ENCODE measurements around the gene UBTF.
A peak's percentile ranks its signal among the peaks of the same experiment; 100 is the strongest.

Gene UBTF

GRCh38 chr17:44211281-44212265 lies 7.9 kb downstream of the UBTF start:
- TF ChIP-seq TAF1 (IDR thresholded peaks at IDR 0.05; ENCODE audit: borderline replicate concordance, low read depth, low read length), result no peak
- peak; percentile 52; the same call in 1 of the 2 replicates for TF ChIP-seq POLR2AphosphoS5 (IDR thresholded peaks at IDR 0.05; ENCODE audit: low read depth, low read length)
- 0 out of 2 replicates have a peak, but pooled peaks have one; percentile 4 for TF ChIP-seq POLR2A (IDR thresholded peaks at IDR 0.05; ENCODE audit: low read depth, low read length)
- DNase-seq (ENCODE audit: insufficient read length) (no peak), FAIRE-seq (no peak)

- DNase-seq (ENCODE audit: insufficient read length) (peak; percentile 99), FAIRE-seq (peak; percentile 97)
- no peak for TF ChIP-seq TAF1 (IDR thresholded peaks at IDR 0.05; ENCODE audit: borderline replicate concordance, low read depth, low read length)
- peak; percentile 61 for TF ChIP-seq POLR2A (IDR thresholded peaks at IDR 0.05; ENCODE audit: low read depth, low read length)
- TF ChIP-seq POLR2AphosphoS5 (IDR thresholded peaks at IDR 0.05; ENCODE audit: low read depth, low read length), result peak; percentile 79; the same call in 1 of the 2 replicates
Observed at GRCh38 chr17:44210342-44211192, 8.9 kb downstream of the UBTF start.

DNA sequence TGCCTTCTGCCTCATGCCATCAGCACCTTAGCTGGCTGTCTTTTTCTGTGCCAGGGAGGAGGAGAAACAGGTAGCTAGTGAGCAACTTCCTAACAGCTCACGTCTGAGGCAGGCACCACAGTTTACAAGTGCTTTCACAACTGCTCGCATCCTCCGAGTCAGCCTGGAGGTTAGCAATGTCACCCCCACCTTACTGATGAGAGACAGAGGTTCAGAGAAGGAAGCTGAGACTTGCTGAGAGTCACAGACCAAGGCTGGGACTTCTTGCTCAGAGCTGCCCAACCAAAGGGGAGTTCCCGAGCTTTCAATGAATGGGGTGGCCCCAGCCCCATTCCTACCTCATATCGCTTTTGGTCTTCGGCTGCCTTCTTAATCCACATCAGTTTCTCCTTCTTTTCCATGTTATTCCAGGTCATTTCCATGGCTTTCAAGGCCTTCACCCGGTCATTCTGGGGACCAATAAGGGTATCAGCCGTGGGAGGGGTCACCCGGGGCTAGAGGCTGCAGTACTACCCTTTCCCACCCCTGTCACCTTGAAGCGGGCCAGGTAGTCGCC lies 9.6 kb downstream of the UBTF start:
- FAIRE-seq (no peak), DNase-seq (ENCODE audit: insufficient read length) (no peak)

DNA sequence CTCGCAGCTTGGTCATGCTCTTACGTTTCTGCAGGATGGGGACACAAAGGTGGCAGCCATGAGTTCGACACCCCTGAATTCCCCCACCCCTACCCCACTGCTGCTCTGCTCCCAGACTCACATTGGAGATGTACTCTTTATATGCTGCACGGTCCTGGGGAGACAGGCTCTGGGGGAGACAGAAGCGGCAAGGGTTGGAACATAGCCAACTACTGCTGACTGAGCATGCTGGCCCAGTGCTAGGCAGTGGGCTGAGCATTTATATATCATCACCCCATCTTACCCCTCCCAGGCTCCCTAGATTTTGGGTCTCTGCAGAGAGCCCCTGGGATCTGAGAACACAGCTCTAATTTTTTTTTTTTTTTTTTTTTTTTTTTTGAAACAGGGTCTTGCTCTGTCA lies 11.7 kb downstream of the UBTF start:
- TF ChIP-seq TAF1 (IDR thresholded peaks at IDR 0.05; ENCODE audit: borderline replicate concordance, low read depth, low read length) (no peak), POLR2AphosphoS5 (IDR thresholded peaks at IDR 0.05; ENCODE audit: low read depth, low read length) (no peak), POLR2A (IDR thresholded peaks at IDR 0.05; ENCODE audit: low read depth, low read length) (no peak)
- no peak for FAIRE-seq
- no peak for DNase-seq (ENCODE audit: insufficient read length)

More for the DNA sequence above, 9.6 kb downstream of the UBTF start:
- TF ChIP-seq POLR2A (IDR thresholded peaks at IDR 0.05; ENCODE audit: low read depth, low read length) (no peak), POLR2AphosphoS5 (IDR thresholded peaks at IDR 0.05; ENCODE audit: low read depth, low read length) (no peak; the same call in 1 of the 2 replicates), TAF1 (IDR thresholded peaks at IDR 0.05; ENCODE audit: borderline replicate concordance, low read depth, low read length) (no peak)

- DNase-seq (ENCODE audit: insufficient read length) (no peak), FAIRE-seq (no peak)
- peak; percentile 10; the same call in 1 of the 2 replicates for TF ChIP-seq POLR2AphosphoS5 (IDR thresholded peaks at IDR 0.05; ENCODE audit: low read depth, low read length)
- TF ChIP-seq TAF1 (IDR thresholded peaks at IDR 0.05; ENCODE audit: borderline replicate concordance, low read depth, low read length), result no peak
Observed at GRCh38 chr17:44207319-44207718, 12.2 kb downstream of the UBTF start.

DNA sequence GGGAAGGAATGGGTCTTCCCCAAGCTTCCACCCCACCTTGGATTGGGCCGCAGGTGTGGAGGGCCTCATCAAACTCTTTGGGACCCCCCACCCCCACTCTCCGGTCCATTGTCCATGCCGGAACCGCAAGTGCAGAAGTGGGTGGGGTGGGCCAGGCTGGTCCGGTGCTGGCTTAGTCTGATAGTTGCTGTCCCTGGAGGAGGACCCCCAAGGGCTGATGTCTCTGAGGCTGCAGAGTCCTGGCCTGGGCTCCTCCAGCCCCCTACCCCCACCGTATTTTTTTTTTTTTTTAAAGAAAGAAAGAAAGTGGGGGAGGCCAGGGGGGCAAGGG lies 12.7 kb downstream of the UBTF start:
- FAIRE-seq (no peak), DNase-seq (ENCODE audit: insufficient read length) (no peak)
- TF ChIP-seq TAF1 (IDR thresholded peaks at IDR 0.05; ENCODE audit: borderline replicate concordance, low read depth, low read length), result no peak
- TF ChIP-seq POLR2AphosphoS5 (IDR thresholded peaks at IDR 0.05; ENCODE audit: low read depth, low read length), result no peak
- no peak for TF ChIP-seq POLR2A (IDR thresholded peaks at IDR 0.05; ENCODE audit: low read depth, low read length)

GRCh38 chr17:44205962-44206824 lies 13.3 kb downstream of the UBTF start:
- DNase-seq (ENCODE audit: insufficient read length) (no peak), FAIRE-seq (no peak)
- TF ChIP-seq TAF1 (IDR thresholded peaks at IDR 0.05; ENCODE audit: borderline replicate concordance, low read depth, low read length) (no peak), POLR2A (IDR thresholded peaks at IDR 0.05; ENCODE audit: low read depth, low read length) (peak; percentile 40; the same call in 1 of the 2 replicates)

- no peak for FAIRE-seq
- no peak for DNase-seq (ENCODE audit: insufficient read length)
- TF ChIP-seq TAF1 (IDR thresholded peaks at IDR 0.05; ENCODE audit: borderline replicate concordance, low read depth, low read length), result no peak
- 0 out of 2 replicates have a peak, but pooled peaks have one; percentile 11 for TF ChIP-seq POLR2AphosphoS5 (IDR thresholded peaks at IDR 0.05; ENCODE audit: low read depth, low read length)
- TF ChIP-seq POLR2A (IDR thresholded peaks at IDR 0.05; ENCODE audit: low read depth, low read length), result 0 out of 2 replicates have a peak, but pooled peaks have one; percentile 21
Observed at GRCh38 chr17:44204441-44204882, 15.0 kb downstream of the UBTF start.

DNA sequence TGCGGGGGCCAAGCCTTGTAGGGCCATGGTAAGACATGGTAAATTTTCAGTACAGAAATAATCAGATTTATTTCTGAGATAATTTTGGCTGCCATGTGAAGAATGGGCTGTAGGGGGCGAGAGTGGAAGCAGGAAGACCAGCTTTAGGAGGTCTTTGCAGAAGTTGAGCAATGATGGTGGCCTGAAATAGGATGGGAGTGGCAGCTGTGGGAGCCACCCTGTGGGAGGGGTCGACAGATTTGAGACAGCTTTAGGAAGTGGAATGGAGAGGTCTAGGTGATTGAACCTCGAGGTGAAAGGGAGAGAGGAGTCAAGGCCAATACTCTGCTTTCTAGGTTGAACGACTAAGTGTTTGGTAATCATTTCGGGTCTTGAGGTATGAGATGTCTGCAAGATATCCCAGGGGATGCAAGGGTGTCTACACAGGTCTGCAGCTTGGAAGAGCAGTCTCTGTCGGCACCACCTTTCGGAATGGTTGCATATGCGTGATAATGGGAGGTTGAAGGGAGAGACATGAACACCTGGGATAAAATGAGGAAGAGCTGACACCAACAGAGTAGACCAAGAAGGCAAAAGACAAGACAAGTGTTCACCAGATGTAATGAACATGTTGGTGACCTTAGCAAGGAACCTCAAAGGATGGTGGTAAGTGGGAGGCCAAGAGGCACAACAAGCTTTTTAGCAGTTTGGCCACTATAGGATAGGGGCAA lies 15.6 kb downstream of the UBTF start:
- DNase-seq (ENCODE audit: insufficient read length) (peak; percentile 55), FAIRE-seq (peak; percentile 93)
- TF ChIP-seq TAF1 (IDR thresholded peaks at IDR 0.05; ENCODE audit: borderline replicate concordance, low read depth, low read length), result no peak
- peak; percentile 19; the same call in 1 of the 2 replicates for TF ChIP-seq POLR2AphosphoS5 (IDR thresholded peaks at IDR 0.05; ENCODE audit: low read depth, low read length)

DNA sequence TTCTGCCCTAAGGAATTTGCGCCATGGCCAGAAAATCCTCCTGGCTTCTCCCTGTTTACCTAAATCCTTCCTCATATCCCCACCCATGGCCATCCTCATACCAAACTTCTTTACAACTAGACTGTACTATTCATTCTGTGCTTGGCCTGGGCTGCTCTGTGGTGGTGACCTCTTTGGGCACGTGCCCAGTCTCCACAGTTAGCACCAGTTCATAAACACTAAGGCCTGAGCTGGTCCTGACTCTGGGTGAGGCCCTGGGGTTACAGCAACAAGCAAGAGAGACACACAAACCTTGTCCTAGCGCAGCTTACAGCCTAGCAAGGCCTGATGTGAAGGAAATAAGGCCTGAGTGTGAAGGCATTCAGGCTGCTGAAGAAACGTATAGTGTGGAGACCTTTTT lies 16.7 kb downstream of the UBTF start:
- no peak for TF ChIP-seq POLR2AphosphoS5 (IDR thresholded peaks at IDR 0.05; ENCODE audit: low read depth, low read length)
- no peak for TF ChIP-seq POLR2A (IDR thresholded peaks at IDR 0.05; ENCODE audit: low read depth, low read length)
- TF ChIP-seq TAF1 (IDR thresholded peaks at IDR 0.05; ENCODE audit: borderline replicate concordance, low read depth, low read length), result no peak
- DNase-seq (ENCODE audit: insufficient read length) (no peak), FAIRE-seq (no peak)
